ENCODE measurements around the gene FOXP1.
"Not testable (repeated sequence)": the region's sequence is repeated elsewhere in the genome, so short reads cannot be mapped to it uniquely, and the experiment has no call there.

FOXP1 gene

GRCh38 chr3:71536376-71536965 lies 47.1 kb downstream of the FOXP1 start:
- no peak overlapping the region for H3K4me3 ChIP-seq (replicated peaks; ENCODE audit: low read depth, low read length)
- H3K36me3 ChIP-seq (ENCODE audit: control insufficient read depth, insufficient read depth, low read length) = no peaks in the 10 kb centered on the region
- TF ChIP-seq CTCF (IDR thresholded peaks at IDR 0.05; ENCODE audit: insufficient read depth, low read length, poor library complexity, severe bottlenecking) = no peak
- H3K27me3 ChIP-seq (replicated peaks; ENCODE audit: control insufficient read depth, insufficient read depth, low read length) = peaks cover 1% of the 10 kb centered on the region; the same call in 1 of the 2 replicates
- DNase-seq (ENCODE audit: extremely low read depth, insufficient read length) = no peak

GRCh38 chr3:71533588-71533987 lies 49.9 kb downstream of the FOXP1 start:
- H3K4me3 ChIP-seq (replicated peaks; ENCODE audit: low read depth, low read length) = no peak overlapping the region
- no peak for TF ChIP-seq CTCF (IDR thresholded peaks at IDR 0.05; ENCODE audit: insufficient read depth, low read length, poor library complexity, severe bottlenecking)
- DNase-seq (ENCODE audit: extremely low read depth, insufficient read length) = no peak
- no peaks in the 10 kb centered on the region for H3K27me3 ChIP-seq (replicated peaks; ENCODE audit: control insufficient read depth, insufficient read depth, low read length)
- no peaks in the 10 kb centered on the region for H3K36me3 ChIP-seq (ENCODE audit: control insufficient read depth, insufficient read depth, low read length)

GRCh38 chr3:71532639-71533395 lies 50.7 kb downstream of the FOXP1 start:
- DNase-seq (ENCODE audit: extremely low read depth, insufficient read length) = no peak
- no peaks in the 10 kb centered on the region for H3K36me3 ChIP-seq (ENCODE audit: control insufficient read depth, insufficient read depth, low read length)
- H3K27me3 ChIP-seq (replicated peaks; ENCODE audit: control insufficient read depth, insufficient read depth, low read length) = no peaks in the 10 kb centered on the region
- no peak for TF ChIP-seq CTCF (IDR thresholded peaks at IDR 0.05; ENCODE audit: insufficient read depth, low read length, poor library complexity, severe bottlenecking)
- H3K4me3 ChIP-seq (replicated peaks; ENCODE audit: low read depth, low read length) = no peak overlapping the region

- no peak for DNase-seq (ENCODE audit: extremely low read depth, insufficient read length)
- Histone ChIP-seq H3K36me3 (ENCODE audit: control insufficient read depth, insufficient read depth, low read length) (no peaks in the 10 kb centered on the region), H3K4me3 (replicated peaks; ENCODE audit: low read depth, low read length) (no peak overlapping the region), H3K27me3 (replicated peaks; ENCODE audit: control insufficient read depth, insufficient read depth, low read length) (no peaks in the 10 kb centered on the region)
- TF ChIP-seq CTCF (IDR thresholded peaks at IDR 0.05; ENCODE audit: insufficient read depth, low read length, poor library complexity, severe bottlenecking) = no peak
These were observed 52.5 kb downstream of the FOXP1 start for GRCh38 chr3:71530903-71531530.

- no peak for DNase-seq (ENCODE audit: extremely low read depth, insufficient read length)
- TF ChIP-seq CTCF (IDR thresholded peaks at IDR 0.05; ENCODE audit: insufficient read depth, low read length, poor library complexity, severe bottlenecking) = no peak
- no peaks in the 10 kb centered on the region for H3K27me3 ChIP-seq (replicated peaks; ENCODE audit: control insufficient read depth, insufficient read depth, low read length)
- H3K4me3 ChIP-seq (replicated peaks; ENCODE audit: low read depth, low read length) = no peak overlapping the region
- no peaks in the 10 kb centered on the region for H3K36me3 ChIP-seq (ENCODE audit: control insufficient read depth, insufficient read depth, low read length)
These were observed 54.7 kb downstream of the FOXP1 start for GRCh38 chr3:71528816-71529215.

GRCh38 chr3:71526448-71526847 lies 57.1 kb downstream of the FOXP1 start:
- H3K4me3 ChIP-seq (replicated peaks; ENCODE audit: low read depth, low read length); H3K36me3 ChIP-seq (ENCODE audit: control insufficient read depth, insufficient read depth, low read length); DNase-seq (ENCODE audit: extremely low read depth, insufficient read length); H3K27me3 ChIP-seq (replicated peaks; ENCODE audit: control insufficient read depth, insufficient read depth, low read length): not testable (repeated sequence)
